ENCODE measurements around the gene ATP2B3.
"Not testable (repeated sequence)": the region's sequence is repeated elsewhere in the genome, so short reads cannot be mapped to it uniquely, and the experiment has no call there.

ATP2B3 gene

GRCh38 chrX:153592091-153592833, 74.8 kb downstream of the ATP2B3 start:
- DNase-seq (ENCODE audit: extremely low read depth in 1 of 2, low read depth in 1 of 2): no peak

- DNase-seq (ENCODE audit: extremely low read depth in 1 of 2, low read depth in 1 of 2): no peak
Measured at GRCh38 chrX:153592966-153593688, 75.7 kb downstream of the ATP2B3 start.

DNA sequence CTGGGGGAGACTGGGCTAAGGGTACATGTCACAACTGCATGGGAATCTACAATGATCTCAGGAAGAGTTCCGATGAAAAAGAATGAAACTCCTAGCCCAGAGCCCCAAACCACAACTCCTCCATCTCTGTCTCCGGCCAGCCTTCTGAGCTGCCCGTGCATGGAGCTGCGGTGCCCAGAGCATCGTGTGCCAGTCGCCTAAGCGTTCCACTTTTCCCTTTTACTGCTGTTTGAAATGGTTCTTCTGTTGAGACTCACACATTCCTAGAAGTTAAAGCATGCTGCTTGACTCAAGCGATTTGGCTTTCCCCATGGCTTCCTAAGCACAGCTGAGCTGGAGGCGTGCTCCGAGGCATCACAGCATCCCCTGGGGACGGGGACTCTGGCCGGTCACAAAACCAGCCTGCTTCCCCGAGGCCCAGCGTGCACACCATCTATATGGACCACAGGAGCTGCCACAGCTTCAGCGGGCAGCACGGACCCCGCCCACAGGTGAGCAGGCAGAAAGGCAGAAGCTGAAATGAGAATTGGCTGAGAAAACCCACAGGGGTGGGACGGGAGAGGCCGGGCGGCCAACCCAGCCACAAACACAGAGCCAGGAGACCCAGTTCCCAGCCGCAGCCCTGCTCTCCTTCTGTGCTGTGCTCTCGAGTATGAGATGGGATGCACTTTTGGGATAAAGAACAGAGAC, 76.5 kb downstream of the ATP2B3 start:
- DNase-seq (ENCODE audit: extremely low read depth in 1 of 2, low read depth in 1 of 2): no peak

- DNase-seq (ENCODE audit: extremely low read depth in 1 of 2, low read depth in 1 of 2): no peak
Measured at GRCh38 chrX:153595387-153595786, 77.9 kb downstream of the ATP2B3 start.

- no peak for DNase-seq (ENCODE audit: extremely low read depth in 1 of 2, low read depth in 1 of 2)
Measured at GRCh38 chrX:153595859-153596857, 78.7 kb downstream of the ATP2B3 start.

GRCh38 chrX:153596981-153597750, 79.7 kb downstream of the ATP2B3 start:
- no peak for DNase-seq (ENCODE audit: extremely low read depth in 1 of 2, low read depth in 1 of 2)

GRCh38 chrX:153598541-153599191, 81.2 kb downstream of the ATP2B3 start, which contains the start of gene CCNQ:
Gene CCNQ (minus strand): TSS chrX:153599139. CDS start chrX:153599073, 66 bp downstream.
- no peak for DNase-seq (ENCODE audit: extremely low read depth in 1 of 2, low read depth in 1 of 2)

- DNase-seq (ENCODE audit: extremely low read depth in 1 of 2, low read depth in 1 of 2): peak; percentile 76 to 80
Measured at GRCh38 chrX:153599192-153600031, 82.0 kb downstream of the ATP2B3 start.

GRCh38 chrX:153600032-153600373, 82.6 kb downstream of the ATP2B3 start:
- DNase-seq (ENCODE audit: extremely low read depth in 1 of 2, low read depth in 1 of 2): no peak

GRCh38 chrX:153600921-153601320, 83.5 kb downstream of the ATP2B3 start:
- DNase-seq (ENCODE audit: extremely low read depth in 1 of 2, low read depth in 1 of 2): no peak

- no peak for DNase-seq (ENCODE audit: extremely low read depth in 1 of 2, low read depth in 1 of 2)
Measured at GRCh38 chrX:153601511-153602110, 84.2 kb downstream of the ATP2B3 start.

DNA sequence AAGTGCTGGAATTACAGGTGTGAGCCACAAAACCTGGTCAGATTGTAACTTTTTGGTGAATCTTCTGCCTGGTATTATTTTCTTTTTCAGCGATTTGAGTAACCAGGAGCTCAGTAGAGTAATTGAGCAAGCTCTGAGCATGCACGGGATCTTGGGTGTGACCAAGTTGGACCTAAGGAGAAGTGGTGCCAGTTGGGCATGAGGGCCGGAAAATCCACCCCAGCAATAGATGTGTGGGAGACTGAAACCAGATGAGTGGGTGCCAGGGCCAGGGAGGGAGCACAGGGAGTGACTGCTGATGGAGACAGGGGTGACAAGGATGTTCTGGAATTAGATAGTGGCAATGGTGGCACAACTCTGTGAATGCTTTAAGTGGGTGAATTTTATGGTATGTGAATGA, 85.2 kb downstream of the ATP2B3 start:
- no peak for DNase-seq (ENCODE audit: extremely low read depth in 1 of 2, low read depth in 1 of 2)

DNA sequence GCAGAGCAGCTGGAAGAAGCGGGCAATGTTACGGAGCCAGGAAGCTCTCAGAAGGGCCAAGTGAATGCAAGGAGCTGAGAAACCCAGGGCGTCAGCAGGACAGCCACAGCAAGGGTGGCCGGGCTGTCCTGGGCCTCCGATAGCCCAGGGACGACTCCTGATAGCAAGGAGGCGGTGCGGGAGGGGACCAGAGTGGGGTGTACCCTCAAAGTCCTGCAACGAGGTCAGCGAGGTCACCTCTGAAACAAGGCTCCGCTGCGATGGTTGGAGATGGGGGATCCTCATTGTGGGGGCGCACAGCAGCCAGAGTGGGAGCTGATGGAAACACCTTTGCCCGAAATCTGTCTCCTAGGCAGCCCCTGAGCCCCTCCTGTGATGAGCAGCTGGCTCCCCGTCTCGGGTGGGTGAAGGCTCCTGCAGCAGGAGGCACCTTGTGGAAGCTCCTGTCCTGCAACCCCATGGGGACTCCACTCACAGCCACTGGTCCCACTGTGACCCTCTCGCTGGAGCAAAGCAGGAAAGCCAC, 85.8 kb downstream of the ATP2B3 start:
- no peak for DNase-seq (ENCODE audit: extremely low read depth in 1 of 2, low read depth in 1 of 2)

- not testable (repeated sequence) for DNase-seq (ENCODE audit: extremely low read depth in 1 of 2, low read depth in 1 of 2)
Measured at GRCh38 chrX:153604666-153605380, 87.4 kb downstream of the ATP2B3 start.

DNA sequence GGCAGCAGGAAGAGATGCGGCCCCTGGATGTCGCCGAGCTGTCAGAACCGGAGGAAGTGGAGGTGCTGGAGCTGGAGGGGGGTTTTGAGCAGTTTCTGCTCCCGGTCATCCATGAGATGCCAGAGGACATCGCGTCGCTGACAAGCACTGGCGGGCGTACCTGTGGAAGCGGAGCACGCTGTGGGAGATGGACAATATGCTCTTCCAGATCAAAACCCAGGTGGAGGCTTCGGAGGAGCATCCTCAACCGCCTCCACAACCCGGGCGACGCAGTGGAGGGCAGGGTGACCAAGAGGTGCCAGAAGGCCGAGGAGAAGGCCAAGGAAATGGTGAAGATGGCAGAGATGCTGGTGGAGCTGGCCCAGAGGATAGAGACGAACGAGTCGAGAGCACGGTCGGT, 89.1 kb downstream of the ATP2B3 start:
- no peak for DNase-seq (ENCODE audit: extremely low read depth in 1 of 2, low read depth in 1 of 2)

GRCh38 chrX:153608376-153608775, 90.9 kb downstream of the ATP2B3 start:
- no peak for DNase-seq (ENCODE audit: extremely low read depth in 1 of 2, low read depth in 1 of 2)

GRCh38 chrX:153608806-153609205, 91.4 kb downstream of the ATP2B3 start:
- no peak for DNase-seq (ENCODE audit: extremely low read depth in 1 of 2, low read depth in 1 of 2)
